GM19023 (cell line): ENCODE results near the gene PDCD6IP.
"Not testable (repeated sequence)": the region's sequence is repeated elsewhere in the genome, so short reads cannot be mapped to it uniquely, and the experiment has no call there.

Experiments
- ATAC-seq: cut with Tn5 transposase; IDR thresholded peaks from one replicate; pipeline ENCODE4 v1.9.1; 2021; ENCODE audit warnings: mild to moderate bottlenecking, moderate library complexity; ENCODE audit not compliant: unreplicated experiment

Gene PDCD6IP

GRCh38 chr3:33791477-33792166, 6.8 kb upstream of the PDCD6IP start:
- no peak for ATAC-seq

GRCh38 chr3:33792167-33792892, 6.1 kb upstream of the PDCD6IP start:
- no peak for ATAC-seq

- no peak for ATAC-seq
Measured at GRCh38 chr3:33795131-33795530, 3.3 kb upstream of the PDCD6IP start.

- no peak for ATAC-seq
Measured at GRCh38 chr3:33795856-33796536, 2.4 kb upstream of the PDCD6IP start.

- ATAC-seq = peak; percentile 56
Measured at GRCh38 chr3:33798113-33798417, 365 bp upstream of the PDCD6IP start.

GRCh38 chr3:33799202-33799551, 747 bp downstream of the PDCD6IP start:
- ATAC-seq = no peak

- ATAC-seq = no peak
Measured at GRCh38 chr3:33803252-33803651, 4.8 kb downstream of the PDCD6IP start.

GRCh38 chr3:33803894-33804526, 5.6 kb downstream of the PDCD6IP start:
- ATAC-seq = no peak

- ATAC-seq = no peak
Measured at GRCh38 chr3:33807191-33807590, 8.8 kb downstream of the PDCD6IP start.

- ATAC-seq = no peak
Measured at GRCh38 chr3:33808559-33808958, 10.1 kb downstream of the PDCD6IP start.

GRCh38 chr3:33810545-33810944, 12.1 kb downstream of the PDCD6IP start:
- no peak for ATAC-seq

GRCh38 chr3:33821989-33822388, 23.6 kb downstream of the PDCD6IP start:
- no peak for ATAC-seq

- no peak for ATAC-seq
Measured at GRCh38 chr3:33823821-33824220, 25.4 kb downstream of the PDCD6IP start.

- no peak for ATAC-seq
Measured at GRCh38 chr3:33825111-33825510, 26.7 kb downstream of the PDCD6IP start.

- ATAC-seq = no peak
Measured at GRCh38 chr3:33826206-33826605, 27.8 kb downstream of the PDCD6IP start.

- ATAC-seq = no peak
Measured at GRCh38 chr3:33826688-33827087, 28.3 kb downstream of the PDCD6IP start.

- ATAC-seq = no peak
Measured at GRCh38 chr3:33829720-33830119, 31.3 kb downstream of the PDCD6IP start.

- no peak for ATAC-seq
Measured at GRCh38 chr3:33831053-33831452, 32.6 kb downstream of the PDCD6IP start.

- ATAC-seq = no peak
Measured at GRCh38 chr3:33833408-33834095, 35.1 kb downstream of the PDCD6IP start.

- ATAC-seq = no peak
Measured at GRCh38 chr3:33834096-33834453, 35.6 kb downstream of the PDCD6IP start.

GRCh38 chr3:33837182-33837581, 38.8 kb downstream of the PDCD6IP start:
- ATAC-seq = not testable (repeated sequence)
